Muscle layer of colon (tissue), 2 donors: Measurements from ENCODE around the gene RPIA.

Source experiments
- H3K27ac ChIP-seq: one replicate; pipeline ENCODE4 v1.7.0; 2013; ENCODE audit warnings: low read depth, mild to moderate bottlenecking, low read length, moderate library complexity
- H3K27me3 ChIP-seq, 2 donors: one replicate each; pipeline ENCODE4 v1.7.0; 2013; ENCODE audit warnings: low read length in 2 of 2, mild to moderate bottlenecking in 2 of 2; ENCODE audit not compliant: insufficient read depth in 2 of 2, control insufficient read depth in 1 of 2
- H3K36me3 ChIP-seq: one replicate; pipeline ENCODE4 v1.7.0; 2013; ENCODE audit warnings: mild to moderate bottlenecking, low read length; ENCODE audit not compliant: insufficient read depth
- H3K4me1 ChIP-seq: one replicate; pipeline ENCODE4 v1.7.0; 2013; ENCODE audit warnings: mild to moderate bottlenecking, low read length; ENCODE audit not compliant: insufficient read depth
- H3K4me3 ChIP-seq, 2 donors: one replicate each; pipeline ENCODE4 v1.7.0; 2013; ENCODE audit warnings: low read length in 2 of 2, low read depth in 1 of 2, mild to moderate bottlenecking in 1 of 2, moderate library complexity in 1 of 2
- H3K9ac ChIP-seq: one replicate; pipeline ENCODE4 v1.7.0; 2013; ENCODE audit warnings: low read length
- H3K9me3 ChIP-seq: one replicate; pipeline ENCODE4 v1.7.0; 2013; ENCODE audit warnings: mild to moderate bottlenecking, low read length
- donor health status: abdominal sarcoma.
- donor health status: Adenocarcinoma of cecum.

Gene RPIA

DNA sequence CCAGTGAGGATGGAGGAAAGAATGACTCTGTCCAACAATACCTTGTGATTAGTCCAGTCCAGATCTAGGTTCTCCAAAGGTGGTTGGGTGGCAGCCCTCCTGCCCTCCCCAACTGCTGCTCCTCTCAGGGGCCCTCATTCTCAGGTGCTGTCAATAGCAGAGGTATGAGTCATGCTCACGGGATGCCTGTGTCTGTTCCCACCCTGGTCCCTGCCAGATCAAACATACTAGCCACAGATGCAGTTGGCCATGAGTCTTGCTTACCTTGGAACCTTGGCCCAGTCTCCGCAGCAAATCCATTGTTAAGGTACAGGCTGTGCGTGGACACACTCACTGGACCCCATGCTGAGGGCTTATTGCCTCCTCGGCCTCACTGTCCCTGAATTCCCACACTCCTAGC lies 24.9 kb upstream of the RPIA start:
- Histone ChIP-seq H3K9ac (no peak overlapping the region), H3K9me3 (no peaks in the 10 kb centered on the region), H3K27ac (no peak overlapping the region), H3K36me3 (no peaks in the 10 kb centered on the region), H3K27me3 (no peaks in the 10 kb centered on the region), H3K4me3 (no peak overlapping the region), H3K4me1 (no peaks in the 10 kb centered on the region)

GRCh38 chr2:88667219-88667618 lies 24.3 kb upstream of the RPIA start:
- Histone ChIP-seq H3K27ac (no peak overlapping the region), H3K9me3 (no peaks in the 10 kb centered on the region), H3K4me1 (no peaks in the 10 kb centered on the region), H3K4me3 (no peak overlapping the region), H3K36me3 (no peaks in the 10 kb centered on the region), H3K27me3 (no peaks in the 10 kb centered on the region), H3K9ac (no peak overlapping the region)

- no peak overlapping the region for H3K4me3 ChIP-seq
- no peaks in the 10 kb centered on the region for H3K9me3 ChIP-seq
- H3K36me3 ChIP-seq: no peaks in the 10 kb centered on the region
- H3K27ac ChIP-seq: no peak overlapping the region
- H3K27me3 ChIP-seq: no peaks in the 10 kb centered on the region
- H3K4me1 ChIP-seq: no peaks in the 10 kb centered on the region
- no peak overlapping the region for H3K9ac ChIP-seq
Measured at GRCh38 chr2:88668862-88669261, 22.6 kb upstream of the RPIA start.

- Histone ChIP-seq H3K27ac (no peak overlapping the region), H3K27me3 (no peaks in the 10 kb centered on the region), H3K4me1 (no peaks in the 10 kb centered on the region), H3K9me3 (no peaks in the 10 kb centered on the region), H3K36me3 (no peaks in the 10 kb centered on the region), H3K9ac (no peak overlapping the region), H3K4me3 (no peak overlapping the region)
Measured at GRCh38 chr2:88669482-88670214, 21.8 kb upstream of the RPIA start.

GRCh38 chr2:88671786-88672427 lies 19.6 kb upstream of the RPIA start:
- H3K9me3 ChIP-seq: no peaks in the 10 kb centered on the region
- no peak overlapping the region for H3K9ac ChIP-seq
- H3K4me3 ChIP-seq: no peak overlapping the region

GRCh38 chr2:88673363-88673762 lies 18.1 kb upstream of the RPIA start:
- H3K4me1 ChIP-seq: no peaks in the 10 kb centered on the region
- H3K27me3 ChIP-seq: no peaks in the 10 kb centered on the region
- H3K4me3 ChIP-seq: no peak overlapping the region
- H3K9ac ChIP-seq: no peak overlapping the region
- no peak overlapping the region for H3K27ac ChIP-seq
- no peaks in the 10 kb centered on the region for H3K9me3 ChIP-seq
- H3K36me3 ChIP-seq: no peaks in the 10 kb centered on the region

More at GRCh38 chr2:88671786-88672427, 19.6 kb upstream of the RPIA start:
- Histone ChIP-seq H3K4me1 (no peaks in the 10 kb centered on the region), H3K27ac (no peak overlapping the region), H3K27me3 (no peaks in the 10 kb centered on the region), H3K36me3 (no peaks in the 10 kb centered on the region)

GRCh38 chr2:88680266-88680902 lies 11.1 kb upstream of the RPIA start:
- Histone ChIP-seq H3K27me3 (no peaks in the 10 kb centered on the region), H3K27ac (no peak overlapping the region), H3K36me3 (no peaks in the 10 kb centered on the region), H3K9me3 (no peaks in the 10 kb centered on the region), H3K4me1 (no peaks in the 10 kb centered on the region), H3K4me3 (no peak overlapping the region), H3K9ac (no peak overlapping the region)

DNA sequence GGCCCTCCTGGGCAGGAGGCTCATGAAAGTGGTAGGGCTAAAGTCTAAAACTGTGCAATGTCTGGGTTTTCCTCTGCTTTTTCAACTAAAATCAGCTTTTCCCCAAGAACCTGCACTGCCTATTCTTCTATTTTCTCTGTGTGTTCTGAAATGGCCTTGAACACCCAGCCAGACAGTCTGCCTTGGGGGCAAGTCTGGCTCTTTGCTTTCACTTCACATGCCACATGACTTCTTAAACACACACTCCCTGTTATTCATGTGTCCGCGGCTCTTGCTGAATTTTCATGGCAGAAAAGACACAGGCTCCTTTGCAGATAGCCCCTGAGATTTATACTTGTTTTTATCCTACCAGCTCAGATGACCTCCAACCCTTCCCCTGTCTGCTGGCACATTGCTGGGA lies 10.6 kb upstream of the RPIA start:
- no peaks in the 10 kb centered on the region for H3K27me3 ChIP-seq
- H3K9me3 ChIP-seq: no peaks in the 10 kb centered on the region
- H3K27ac ChIP-seq: no peak overlapping the region
- no peak overlapping the region for H3K9ac ChIP-seq
- no peak overlapping the region for H3K4me3 ChIP-seq
- no peaks in the 10 kb centered on the region for H3K4me1 ChIP-seq
- no peaks in the 10 kb centered on the region for H3K36me3 ChIP-seq

GRCh38 chr2:88683160-88684021 lies 8.1 kb upstream of the RPIA start:
- Histone ChIP-seq H3K27ac (no peak overlapping the region), H3K4me3 (no peak overlapping the region), H3K27me3 (no peaks in the 10 kb centered on the region), H3K9me3 (no peaks in the 10 kb centered on the region), H3K4me1 (no peaks in the 10 kb centered on the region), H3K9ac (no peak overlapping the region), H3K36me3 (no peaks in the 10 kb centered on the region)

GRCh38 chr2:88684519-88684918 lies 7.0 kb upstream of the RPIA start:
- no peaks in the 10 kb centered on the region for H3K9me3 ChIP-seq
- no peak overlapping the region for H3K27ac ChIP-seq
- no peaks in the 10 kb centered on the region for H3K4me1 ChIP-seq
- H3K36me3 ChIP-seq: no peaks in the 10 kb centered on the region
- no peak overlapping the region for H3K9ac ChIP-seq
- no peak overlapping the region for H3K4me3 ChIP-seq
- no peaks in the 10 kb centered on the region for H3K27me3 ChIP-seq

DNA sequence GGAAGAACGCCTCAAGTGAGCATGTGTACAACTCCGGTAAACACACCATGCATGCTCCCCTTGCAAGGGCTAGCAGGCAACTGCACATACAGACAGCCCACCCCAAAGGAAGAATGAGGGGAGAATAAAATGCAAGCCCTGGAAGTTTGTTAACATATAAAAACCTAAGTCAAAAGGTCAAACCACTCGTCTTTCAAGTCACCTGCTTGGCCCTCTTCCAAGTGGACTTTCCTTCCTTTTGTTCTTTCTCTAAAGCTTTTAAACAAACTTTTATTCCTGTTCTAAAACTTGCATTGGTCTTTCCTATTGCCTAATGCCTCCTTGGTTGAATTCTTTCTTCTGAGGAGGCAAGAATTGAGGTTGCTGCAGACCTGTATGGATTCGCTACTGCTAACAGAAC lies 5.2 kb upstream of the RPIA start:
- Histone ChIP-seq H3K27ac (no peak overlapping the region), H3K36me3 (no peaks in the 10 kb centered on the region), H3K27me3 (no peaks in the 10 kb centered on the region), H3K9ac (no peak overlapping the region), H3K4me3 (no peak overlapping the region), H3K9me3 (no peaks in the 10 kb centered on the region), H3K4me1 (peaks cover 10% of the 10 kb centered on the region)
